Spleen (tissue), 7 donors: Measurements from ENCODE around the gene MCTP1.

ENCODE experiments used
- POLR2A ChIP-seq, 3 donors: fragments of 450-650 bp; IDR thresholded peaks; one replicate each; pipeline ENCODE4 v1.5.1; 2017; ENCODE audit warnings: antibody characterized with exemption in 3 of 3, mild to moderate bottlenecking in 1 of 3
- TF ChIP-seq, protein P1 (sequence below), 11 experiments: fragments of 200-600 bp in 7 of 11; fragments of 450-650 bp in 4 of 11; sonication (generic) in 4 of 11; IDR thresholded peaks in 8 of 11; conservative IDR thresholded peaks in 3 of 11; 1 replicate in 7 of 11; 2 replicates in 4 of 11; pipeline versions ENCODE4 v1.4.0 to v1.8.0; 2016 to 2021; ENCODE audit warnings: antibody characterized with exemption in 11 of 11, inconsistent platforms in 4 of 11, mild to moderate bottlenecking in 1 of 11
- donor health status: DM: no; HTN: no; CAD: no; lungs with moderate emphysema.
- donor health status: DM: no; HTN: no; CAD: no.
- donor health status: DM: no; HTN: no; CAD: no.

DNA sequence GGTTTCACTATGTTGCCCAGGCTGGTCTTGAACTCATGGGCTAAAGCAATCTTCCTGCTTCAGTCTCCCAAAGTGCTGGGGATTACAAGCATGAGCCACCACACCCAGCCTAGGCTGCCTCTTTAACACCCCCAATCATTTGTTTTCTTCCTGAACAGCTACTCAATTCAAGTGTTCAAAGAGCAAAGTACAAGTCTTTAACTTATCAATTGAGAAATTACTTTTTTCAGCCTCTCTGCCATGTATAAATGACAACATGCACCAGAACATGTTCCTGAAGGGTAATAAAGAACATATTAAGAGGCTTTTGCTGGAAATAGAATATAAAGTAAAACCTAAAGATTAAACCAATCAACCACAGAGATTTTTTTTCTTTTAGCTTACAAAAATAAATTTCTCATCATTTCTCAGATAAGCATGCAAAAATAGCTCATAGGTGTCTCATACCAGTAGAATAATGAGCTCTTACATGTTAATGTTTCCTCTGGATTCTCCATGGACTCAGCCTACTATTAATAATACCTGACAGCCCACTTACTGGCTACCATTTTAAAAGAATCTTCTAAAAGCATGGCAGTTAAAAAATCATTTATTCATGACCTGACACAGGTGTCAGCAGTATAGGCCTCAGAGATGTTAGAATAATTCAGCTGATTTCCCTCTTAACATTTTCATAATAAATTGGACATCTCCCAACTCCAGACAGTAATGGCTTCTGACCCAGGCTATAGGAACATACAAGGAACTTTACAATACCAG lies 60.0 kb downstream of the MCTP1 start:
- no peak for TF ChIP-seq POLR2A (IDR thresholded peaks at IDR 0.05)
- TF ChIP-seq, protein P1, sequence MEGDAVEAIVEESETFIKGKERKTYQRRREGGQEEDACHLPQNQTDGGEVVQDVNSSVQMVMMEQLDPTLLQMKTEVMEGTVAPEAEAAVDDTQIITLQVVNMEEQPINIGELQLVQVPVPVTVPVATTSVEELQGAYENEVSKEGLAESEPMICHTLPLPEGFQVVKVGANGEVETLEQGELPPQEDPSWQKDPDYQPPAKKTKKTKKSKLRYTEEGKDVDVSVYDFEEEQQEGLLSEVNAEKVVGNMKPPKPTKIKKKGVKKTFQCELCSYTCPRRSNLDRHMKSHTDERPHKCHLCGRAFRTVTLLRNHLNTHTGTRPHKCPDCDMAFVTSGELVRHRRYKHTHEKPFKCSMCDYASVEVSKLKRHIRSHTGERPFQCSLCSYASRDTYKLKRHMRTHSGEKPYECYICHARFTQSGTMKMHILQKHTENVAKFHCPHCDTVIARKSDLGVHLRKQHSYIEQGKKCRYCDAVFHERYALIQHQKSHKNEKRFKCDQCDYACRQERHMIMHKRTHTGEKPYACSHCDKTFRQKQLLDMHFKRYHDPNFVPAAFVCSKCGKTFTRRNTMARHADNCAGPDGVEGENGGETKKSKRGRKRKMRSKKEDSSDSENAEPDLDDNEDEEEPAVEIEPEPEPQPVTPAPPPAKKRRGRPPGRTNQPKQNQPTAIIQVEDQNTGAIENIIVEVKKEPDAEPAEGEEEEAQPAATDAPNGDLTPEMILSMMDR (IDR thresholded peaks at IDR 0.05 in 8 of 11, conservative IDR thresholded peaks at IDR 0.05 in 3 of 11), result no peak
